Coronary artery (tissue), 2 donors: ENCODE data around the gene ZNF488.
A peak's percentile ranks its signal among the peaks of the same experiment; 100 is the strongest.

Experiments
- DNase-seq: peaks from one replicate; pipeline ENCODE4 v3.0.0-alpha.2; 2017; ENCODE audit warnings: low spot score
- H3K27ac ChIP-seq, 2 donors: fragments of 200-600 bp; sonication (generic); one replicate each; pipeline ENCODE4 v1.5.1; 2016 to 2019
- H3K4me3 ChIP-seq: fragments of 200-600 bp; sonication (generic); 2 replicates; pipeline ENCODE4 v1.5.1; 2016; ENCODE audit warnings: mild to moderate bottlenecking, moderate library complexity
- TF ChIP-seq, protein P1 (sequence below): fragments of 200-600 bp; sonication (generic); IDR thresholded peaks from one replicate; pipeline ENCODE4 v1.5.1; 2019; ENCODE audit warnings: antibody characterized with exemption

Gene ZNF488

GRCh38 chr10:47339186-47339735, 44.8 kb downstream of the ZNF488 start:
- TF ChIP-seq, protein P1, sequence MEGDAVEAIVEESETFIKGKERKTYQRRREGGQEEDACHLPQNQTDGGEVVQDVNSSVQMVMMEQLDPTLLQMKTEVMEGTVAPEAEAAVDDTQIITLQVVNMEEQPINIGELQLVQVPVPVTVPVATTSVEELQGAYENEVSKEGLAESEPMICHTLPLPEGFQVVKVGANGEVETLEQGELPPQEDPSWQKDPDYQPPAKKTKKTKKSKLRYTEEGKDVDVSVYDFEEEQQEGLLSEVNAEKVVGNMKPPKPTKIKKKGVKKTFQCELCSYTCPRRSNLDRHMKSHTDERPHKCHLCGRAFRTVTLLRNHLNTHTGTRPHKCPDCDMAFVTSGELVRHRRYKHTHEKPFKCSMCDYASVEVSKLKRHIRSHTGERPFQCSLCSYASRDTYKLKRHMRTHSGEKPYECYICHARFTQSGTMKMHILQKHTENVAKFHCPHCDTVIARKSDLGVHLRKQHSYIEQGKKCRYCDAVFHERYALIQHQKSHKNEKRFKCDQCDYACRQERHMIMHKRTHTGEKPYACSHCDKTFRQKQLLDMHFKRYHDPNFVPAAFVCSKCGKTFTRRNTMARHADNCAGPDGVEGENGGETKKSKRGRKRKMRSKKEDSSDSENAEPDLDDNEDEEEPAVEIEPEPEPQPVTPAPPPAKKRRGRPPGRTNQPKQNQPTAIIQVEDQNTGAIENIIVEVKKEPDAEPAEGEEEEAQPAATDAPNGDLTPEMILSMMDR: no peak
- peak; percentile 43 for DNase-seq
- Histone ChIP-seq H3K4me3 (no peak overlapping the region), H3K27ac (no peak overlapping the region)

GRCh38 chr10:47337310-47337709, 46.8 kb downstream of the ZNF488 start:
- no peak for DNase-seq
- Histone ChIP-seq H3K4me3 (no peak overlapping the region), H3K27ac (no peak overlapping the region)
- TF ChIP-seq, protein P1: no peak

DNA sequence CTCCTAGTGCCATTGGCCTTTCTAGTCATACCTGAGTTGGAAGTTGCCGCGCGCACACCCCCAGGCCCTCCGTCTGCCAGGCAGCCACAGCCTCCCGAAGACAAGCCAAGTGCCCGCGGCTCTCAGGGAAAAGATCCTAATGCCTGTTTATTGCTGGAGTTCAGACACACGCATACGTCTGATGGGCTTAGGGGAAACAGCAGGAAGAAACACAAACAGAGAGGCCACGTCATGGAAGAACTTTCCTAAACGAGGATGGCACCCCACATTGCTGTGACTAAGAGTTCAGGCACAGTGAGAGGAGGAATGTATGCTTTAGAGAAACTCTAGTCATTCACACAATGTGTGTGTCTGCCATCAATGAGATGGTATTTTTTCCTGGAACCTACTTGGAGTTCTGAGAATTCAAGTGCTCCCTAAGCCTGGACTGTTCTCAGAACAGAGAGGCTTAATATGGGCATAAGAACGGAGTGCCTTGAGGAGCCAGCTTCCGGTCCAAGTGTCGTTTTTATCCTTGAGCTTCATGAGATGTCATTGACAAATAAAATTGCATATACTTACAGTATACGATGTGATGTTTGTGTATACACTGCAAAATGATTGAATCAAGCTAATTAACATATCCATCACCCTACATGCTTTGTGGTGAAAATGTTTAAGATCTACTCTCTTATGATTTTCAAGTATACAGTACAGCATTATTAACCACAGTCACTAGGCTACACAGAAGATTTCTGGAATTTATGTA, 47.5 kb downstream of the ZNF488 start:
- DNase-seq: no peak
- TF ChIP-seq, protein P1: no peak
- no peak overlapping the region for H3K27ac ChIP-seq

GRCh38 chr10:47335906-47336305, 48.2 kb downstream of the ZNF488 start:
- TF ChIP-seq, protein P1: no peak
- DNase-seq: no peak
- H3K4me3 ChIP-seq: no peak overlapping the region
- H3K27ac ChIP-seq: no peak overlapping the region

More for the DNA sequence above, 47.5 kb downstream of the ZNF488 start:
- H3K4me3 ChIP-seq: no peak overlapping the region

GRCh38 chr10:47334466-47335295, 49.4 kb downstream of the ZNF488 start:
- Histone ChIP-seq H3K4me3 (no peak overlapping the region), H3K27ac (no peak overlapping the region)
- TF ChIP-seq, protein P1: no peak
- no peak for DNase-seq

- no peak overlapping the region for H3K4me3 ChIP-seq
- H3K27ac ChIP-seq: no peak overlapping the region
- DNase-seq: no peak
- TF ChIP-seq, protein P1: no peak
Measured at GRCh38 chr10:47333532-47333931, 50.6 kb downstream of the ZNF488 start.
